Measurements from ENCODE around the gene RB1. TPM values are rescaled to one million over a fixed set of nuclear protein-coding genes. Genes with fewer than 3 reads are reported as not detected.

The RB1 gene
- polyA plus RNA-seq, 2 of the 4 experiments (the other 2 are of a cell fraction) = 17.7 to 22.2 TPM

DNA sequence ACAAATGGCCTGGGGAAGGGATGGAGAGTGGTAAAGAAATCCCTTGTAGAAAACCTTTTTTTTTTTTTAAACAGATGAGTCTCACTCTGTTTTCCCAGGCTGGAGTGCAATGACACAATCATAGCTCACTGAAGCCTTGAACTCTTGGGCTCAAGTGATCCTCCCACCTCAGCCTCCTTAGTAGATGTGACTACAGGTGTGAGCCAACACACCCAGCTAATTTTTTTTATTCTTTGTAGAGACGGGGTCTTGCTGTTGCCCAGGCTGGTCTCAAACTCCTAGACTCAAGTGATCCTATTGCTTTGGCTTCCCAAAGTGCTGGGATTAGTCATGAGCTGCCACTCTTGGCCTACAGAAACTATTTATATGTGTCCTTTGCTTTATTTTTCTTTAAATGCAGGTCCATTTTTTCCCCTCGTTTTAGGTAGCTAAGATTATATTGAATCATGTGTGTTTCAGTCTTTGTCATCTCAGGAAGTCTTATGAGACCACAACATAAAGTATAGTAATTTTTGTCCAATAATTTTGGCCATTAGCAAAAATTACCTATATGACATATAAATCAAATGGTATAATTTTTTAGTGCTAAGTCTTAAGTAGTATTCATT lies 98.9 kb downstream of the RB1 start:
- DNase-seq (ENCODE audit: low read depth in 1 of 2, low spot score in 1 of 2) (no peak), ATAC-seq (no peak), FAIRE-seq (no peak)
- Histone ChIP-seq H3K9me3 (no peaks in the 10 kb centered on the region), H3K4me2 (no peak overlapping the region), H3K4me1 (peaks cover 39% of the 10 kb centered on the region), H3K4me3 (no peak overlapping the region), H3K27ac (no peak overlapping the region)
- TF ChIP-seq MAFK (IDR thresholded peaks at IDR 0.05; ENCODE audit: partially characterized antibody) (no peak), ZSCAN20 (CRISPR knock-in tag; IDR thresholded peaks at IDR 0.05) (no peak), POLR2A (IDR thresholded peaks at IDR 0.05; ENCODE audit: low read length) (no peak), POLR2AphosphoS2 (conservative IDR thresholded peaks at IDR 0.05; ENCODE audit: low read length) (no peak)
- POLR2A ChIA-PET = interaction anchor here (0.6 kb wide), 1 partner anchor 358 kb away, joined by 3 read pairs; no protein-coding TSS in a partner anchor
- 70% methylated on average over 2 of the region's 2 CpGs for WGBS (ENCODE audit: missing lambda C conversion rate)
- CTCF ChIA-PET = interaction anchor here (1.1 kb wide), 1 partner anchor 177 kb away, joined by 3 read pairs; no protein-coding TSS in a partner anchor

DNA sequence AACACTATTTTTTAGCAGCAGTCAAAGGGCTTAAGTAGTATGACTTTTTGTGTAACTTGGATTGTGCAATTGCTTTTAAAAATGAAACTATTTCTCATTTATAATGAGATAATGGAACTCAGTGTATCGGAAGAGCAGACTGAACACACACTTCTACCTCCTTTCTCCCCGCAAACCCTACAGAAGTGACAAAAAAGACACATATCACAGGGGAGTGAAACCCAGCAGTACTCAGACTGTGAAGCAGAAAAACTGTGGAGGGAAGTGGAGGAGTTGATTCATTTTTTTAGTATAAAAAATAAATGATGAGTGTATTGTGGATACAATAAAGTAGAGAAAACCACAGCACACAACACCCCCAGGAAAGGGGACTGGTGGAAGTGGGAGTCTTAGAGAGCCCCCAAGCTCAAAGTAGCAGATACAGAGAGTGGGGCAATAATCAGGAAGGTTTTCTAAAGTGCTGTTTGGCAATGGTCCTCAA lies 99.6 kb downstream of the RB1 start:
- POLR2A ChIA-PET = no interaction called here

DNA sequence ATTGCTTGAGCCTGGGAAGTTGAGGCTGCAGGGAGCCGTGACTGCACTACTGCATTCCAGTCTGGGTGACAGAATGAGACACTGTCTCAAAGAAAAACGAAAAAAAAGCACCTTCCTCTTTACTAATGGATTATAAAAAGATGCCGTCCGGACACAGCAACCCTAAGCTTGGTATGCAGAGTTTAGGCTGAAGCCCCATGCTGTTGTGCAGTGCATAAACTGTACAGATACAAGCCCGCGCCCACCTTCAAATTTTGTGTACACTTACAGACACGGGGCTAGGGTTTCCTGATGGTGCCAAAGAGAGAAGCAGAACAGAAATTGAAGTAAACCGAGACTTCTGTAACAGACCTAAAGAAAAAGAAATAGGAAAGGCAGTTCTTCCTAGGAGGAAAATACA lies 100.4 kb downstream of the RB1 start:
- DNase-seq (ENCODE audit: low read depth in 1 of 2, low spot score in 1 of 2) (no peak), FAIRE-seq (no peak), ATAC-seq (no peak)
- Histone ChIP-seq H3K4me2 (no peak overlapping the region), H3K9me3 (no peaks in the 10 kb centered on the region), H3K4me1 (peaks cover 27% of the 10 kb centered on the region), H3K27ac (no peak overlapping the region), H3K4me3 (no peak overlapping the region)
- WGBS (ENCODE audit: missing lambda C conversion rate) = 94% methylated on average over 8 of the region's 8 CpGs
- CTCF ChIA-PET = interaction anchor here (0.6 kb wide), 1 partner anchor 69 kb away, joined by 4 read pairs; no protein-coding TSS in a partner anchor
- POLR2A ChIA-PET = no interaction called here
- TF ChIP-seq RNF2 (IDR thresholded peaks at IDR 0.05; ENCODE audit: borderline replicate concordance, low read depth) = no peak
- TF ChIP-seq BHLHE40 (IDR thresholded peaks at IDR 0.05; ENCODE audit: low read depth, low read length) = no peak
- no peak for TF ChIP-seq PHF8 (IDR thresholded peaks at IDR 0.05; ENCODE audit: borderline replicate concordance, low read depth)

More for the DNA sequence above, 99.6 kb downstream of the RB1 start:
- Histone ChIP-seq H3K4me2 (no peak overlapping the region), H3K4me1 (peaks cover 34% of the 10 kb centered on the region), H3K9me3 (no peaks in the 10 kb centered on the region), H3K4me3 (no peak overlapping the region), H3K27ac (no peak overlapping the region)
- TF ChIP-seq, protein P1, sequence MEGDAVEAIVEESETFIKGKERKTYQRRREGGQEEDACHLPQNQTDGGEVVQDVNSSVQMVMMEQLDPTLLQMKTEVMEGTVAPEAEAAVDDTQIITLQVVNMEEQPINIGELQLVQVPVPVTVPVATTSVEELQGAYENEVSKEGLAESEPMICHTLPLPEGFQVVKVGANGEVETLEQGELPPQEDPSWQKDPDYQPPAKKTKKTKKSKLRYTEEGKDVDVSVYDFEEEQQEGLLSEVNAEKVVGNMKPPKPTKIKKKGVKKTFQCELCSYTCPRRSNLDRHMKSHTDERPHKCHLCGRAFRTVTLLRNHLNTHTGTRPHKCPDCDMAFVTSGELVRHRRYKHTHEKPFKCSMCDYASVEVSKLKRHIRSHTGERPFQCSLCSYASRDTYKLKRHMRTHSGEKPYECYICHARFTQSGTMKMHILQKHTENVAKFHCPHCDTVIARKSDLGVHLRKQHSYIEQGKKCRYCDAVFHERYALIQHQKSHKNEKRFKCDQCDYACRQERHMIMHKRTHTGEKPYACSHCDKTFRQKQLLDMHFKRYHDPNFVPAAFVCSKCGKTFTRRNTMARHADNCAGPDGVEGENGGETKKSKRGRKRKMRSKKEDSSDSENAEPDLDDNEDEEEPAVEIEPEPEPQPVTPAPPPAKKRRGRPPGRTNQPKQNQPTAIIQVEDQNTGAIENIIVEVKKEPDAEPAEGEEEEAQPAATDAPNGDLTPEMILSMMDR (IDR thresholded peaks at IDR 0.05) = no peak
- TF ChIP-seq, protein P2, sequence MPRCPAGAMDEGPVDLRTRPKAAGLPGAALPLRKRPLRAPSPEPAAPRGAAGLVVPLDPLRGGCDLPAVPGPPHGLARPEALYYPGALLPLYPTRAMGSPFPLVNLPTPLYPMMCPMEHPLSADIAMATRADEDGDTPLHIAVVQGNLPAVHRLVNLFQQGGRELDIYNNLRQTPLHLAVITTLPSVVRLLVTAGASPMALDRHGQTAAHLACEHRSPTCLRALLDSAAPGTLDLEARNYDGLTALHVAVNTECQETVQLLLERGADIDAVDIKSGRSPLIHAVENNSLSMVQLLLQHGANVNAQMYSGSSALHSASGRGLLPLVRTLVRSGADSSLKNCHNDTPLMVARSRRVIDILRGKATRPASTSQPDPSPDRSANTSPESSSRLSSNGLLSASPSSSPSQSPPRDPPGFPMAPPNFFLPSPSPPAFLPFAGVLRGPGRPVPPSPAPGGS (IDR thresholded peaks at IDR 0.05) = no peak
- TF ChIP-seq JUN (IDR thresholded peaks at IDR 0.05) (no peak), TFCP2L1 (CRISPR knock-in tag; IDR thresholded peaks at IDR 0.05) (no peak), GATA3 (IDR thresholded peaks at IDR 0.05; ENCODE audit: borderline replicate concordance) (no peak), CHD4 (IDR thresholded peaks at IDR 0.05; ENCODE audit: borderline replicate concordance) (no peak), RNF2 (IDR thresholded peaks at IDR 0.05; ENCODE audit: borderline replicate concordance, low read depth) (no peak), JUNB (IDR thresholded peaks at IDR 0.05) (no peak), HDAC2 (IDR thresholded peaks at IDR 0.05) (no peak), MAZ (IDR thresholded peaks at IDR 0.05; ENCODE audit: borderline replicate concordance, low read depth, low read length) (no peak), PHF8 (IDR thresholded peaks at IDR 0.05; ENCODE audit: borderline replicate concordance, low read depth) (no peak), FOSB (CRISPR knock-in tag; IDR thresholded peaks at IDR 0.05) (no peak), ZFP36 (IDR thresholded peaks at IDR 0.05; ENCODE audit: borderline replicate concordance, partially characterized antibody) (no peak), HOXB13 (CRISPR knock-in tag; IDR thresholded peaks at IDR 0.05; ENCODE audit: low read depth) (no peak), RARB (CRISPR knock-in tag; IDR thresholded peaks at IDR 0.05) (no peak), KDM1A (IDR thresholded peaks at IDR 0.05; ENCODE audit: low read depth) (no peak)
- TF ChIP-seq, protein P3, sequence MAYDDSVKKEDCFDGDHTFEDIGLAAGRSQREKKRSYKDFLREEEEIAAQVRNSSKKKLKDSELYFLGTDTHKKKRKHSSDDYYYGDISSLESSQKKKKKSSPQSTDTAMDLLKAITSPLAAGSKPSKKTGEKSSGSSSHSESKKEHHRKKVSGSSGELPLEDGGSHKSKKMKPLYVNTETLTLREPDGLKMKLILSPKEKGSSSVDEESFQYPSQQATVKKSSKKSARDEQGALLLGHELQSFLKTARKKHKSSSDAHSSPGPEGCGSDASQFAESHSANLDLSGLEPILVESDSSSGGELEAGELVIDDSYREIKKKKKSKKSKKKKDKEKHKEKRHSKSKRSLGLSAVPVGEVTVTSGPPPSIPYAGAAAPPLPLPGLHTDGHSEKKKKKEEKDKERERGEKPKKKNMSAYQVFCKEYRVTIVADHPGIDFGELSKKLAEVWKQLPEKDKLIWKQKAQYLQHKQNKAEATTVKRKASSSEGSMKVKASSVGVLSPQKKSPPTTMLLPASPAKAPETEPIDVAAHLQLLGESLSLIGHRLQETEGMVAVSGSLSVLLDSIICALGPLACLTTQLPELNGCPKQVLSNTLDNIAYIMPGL (CRISPR knock-in tag; IDR thresholded peaks at IDR 0.05; ENCODE audit: borderline replicate concordance) = no peak
- no peak for ATAC-seq
- no peak for FAIRE-seq
- CTCF ChIA-PET = interaction anchor here (0.6 kb wide), 1 partner anchor 68 kb away, joined by 4 read pairs; no protein-coding TSS in a partner anchor
- WGBS (ENCODE audit: missing lambda C conversion rate) = 98% methylated on average over 2 of the region's 2 CpGs
- DNase-seq (ENCODE audit: low read depth in 1 of 2, low spot score in 1 of 2) = no peak

Data from A549 (cell line).